Mesendoderm (in vitro differentiated cells): ENCODE data around the gene POMT1. TPM values are rescaled to one million over a fixed set of nuclear protein-coding genes. Genes with fewer than 3 reads are reported as not detected.
"Not testable (repeated sequence)": the region's sequence is repeated elsewhere in the genome, so short reads cannot be mapped to it uniquely, and the experiment has no call there.

Experiments used
- DNase-seq: peaks from one replicate; pipeline ENCODE4 v3.0.0; 2013
- H2AK5ac ChIP-seq: 2 replicates; pipeline ENCODE4 v1.6.1; 2013; ENCODE audit warnings: low read length, inconsistent platforms
- H2BK120ac ChIP-seq: 2 replicates; pipeline ENCODE4 v1.6.1; 2013; ENCODE audit warnings: low read depth, mild to moderate bottlenecking, low read length, moderate library complexity, mixed read lengths
- H2BK15ac ChIP-seq: replicated peaks from 2 replicates; pipeline ENCODE4 v1.6.1; 2013; ENCODE audit warnings: low read depth, mild to moderate bottlenecking, moderate library complexity
- H2BK5ac ChIP-seq: 2 replicates; pipeline ENCODE4 v1.6.1; 2013; ENCODE audit warnings: low read length, inconsistent platforms
- H3K18ac ChIP-seq: 2 replicates; pipeline ENCODE4 v1.6.1; 2013; ENCODE audit warnings: mild to moderate bottlenecking, low read length, mixed read lengths
- H3K23ac ChIP-seq: one replicate; pipeline ENCODE4 v1.6.1; 2013; ENCODE audit warnings: low read length
- H3K27ac ChIP-seq: 2 replicates; pipeline ENCODE4 v1.5.1; 2013; ENCODE audit warnings: low read depth, mild to moderate bottlenecking, inconsistent platforms, low read length, moderate library complexity
- H3K27me3 ChIP-seq: 2 replicates; pipeline ENCODE4 v1.6.1; 2013; ENCODE audit warnings: low read length, control low read depth, mild to moderate bottlenecking, inconsistent platforms; ENCODE audit not compliant: insufficient read depth, poor library complexity
- H3K36me3 ChIP-seq: 2 replicates; pipeline ENCODE4 v1.6.1; 2013; ENCODE audit warnings: low read length, inconsistent platforms; ENCODE audit not compliant: control insufficient read depth, insufficient read depth
- H3K4ac ChIP-seq: one replicate; pipeline ENCODE4 v1.6.1; 2013; ENCODE audit warnings: low read depth, mild to moderate bottlenecking, low read length, moderate library complexity
- H3K4me1 ChIP-seq: 2 replicates; pipeline ENCODE4 v1.6.1; 2013; ENCODE audit warnings: low read depth, low read length, inconsistent platforms; ENCODE audit not compliant: control insufficient read depth
- H3K4me2 ChIP-seq: 2 replicates; pipeline ENCODE4 v1.6.1; 2013; ENCODE audit warnings: low read length
- H3K4me3 ChIP-seq: 2 replicates; pipeline ENCODE4 v1.5.1; 2013; ENCODE audit warnings: mild to moderate bottlenecking, low read length
- H3K56ac ChIP-seq: one replicate; pipeline ENCODE4 v1.6.1; 2013; ENCODE audit warnings: low read length
- H3K79me1 ChIP-seq: 2 replicates; pipeline ENCODE4 v1.6.1; 2013; ENCODE audit warnings: low read length, inconsistent platforms
- H3K79me2 ChIP-seq: 2 replicates; pipeline ENCODE4 v1.6.1; 2013; ENCODE audit warnings: mild to moderate bottlenecking, low read length; ENCODE audit not compliant: control insufficient read depth, insufficient read depth
- H3K9ac ChIP-seq: 2 replicates; pipeline ENCODE4 v1.6.1; 2013; ENCODE audit warnings: low read length, inconsistent platforms
- H4K5ac ChIP-seq: one replicate; pipeline ENCODE4 v1.6.1; 2013; ENCODE audit warnings: low read length
- H4K8ac ChIP-seq: one replicate; pipeline ENCODE4 v1.6.1; 2013; ENCODE audit warnings: low read depth, mild to moderate bottlenecking, control low read depth, low read length, moderate library complexity
- WGBS: extraction: QIAGEN DNeasy Blood & Tissue Kit; methylation state at CpG from one replicate; pipeline ENCODE4 v1.1.7; 2013; ENCODE audit warnings: low lambda C conversion rate, missing lambda C conversion rate; ENCODE audit not compliant: insufficient coverage; ENCODE audit errors: extremely low coverage; 5-methylcytosine and 5-hydroxymethylcytosine counted together
- polyA plus RNA-seq, 2 experiments: library from polyadenylated mRNA; stranded (reverse); fragments of 200-250 nt; gene quantifications; one replicate each; pipeline ENCODE4 v1.2.3, GENCODE V29; 2013

Gene POMT1, protein sequence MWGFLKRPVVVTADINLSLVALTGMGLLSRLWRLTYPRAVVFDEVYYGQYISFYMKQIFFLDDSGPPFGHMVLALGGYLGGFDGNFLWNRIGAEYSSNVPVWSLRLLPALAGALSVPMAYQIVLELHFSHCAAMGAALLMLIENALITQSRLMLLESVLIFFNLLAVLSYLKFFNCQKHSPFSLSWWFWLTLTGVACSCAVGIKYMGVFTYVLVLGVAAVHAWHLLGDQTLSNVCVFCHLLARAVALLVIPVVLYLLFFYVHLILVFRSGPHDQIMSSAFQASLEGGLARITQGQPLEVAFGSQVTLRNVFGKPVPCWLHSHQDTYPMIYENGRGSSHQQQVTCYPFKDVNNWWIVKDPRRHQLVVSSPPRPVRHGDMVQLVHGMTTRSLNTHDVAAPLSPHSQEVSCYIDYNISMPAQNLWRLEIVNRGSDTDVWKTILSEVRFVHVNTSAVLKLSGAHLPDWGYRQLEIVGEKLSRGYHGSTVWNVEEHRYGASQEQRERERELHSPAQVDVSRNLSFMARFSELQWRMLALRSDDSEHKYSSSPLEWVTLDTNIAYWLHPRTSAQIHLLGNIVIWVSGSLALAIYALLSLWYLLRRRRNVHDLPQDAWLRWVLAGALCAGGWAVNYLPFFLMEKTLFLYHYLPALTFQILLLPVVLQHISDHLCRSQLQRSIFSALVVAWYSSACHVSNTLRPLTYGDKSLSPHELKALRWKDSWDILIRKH
- 9.3 TPM for polyA plus RNA-seq (2013, experiment 1 of 2)
- polyA plus RNA-seq (2013, experiment 2 of 2): 9.4 TPM

DNA sequence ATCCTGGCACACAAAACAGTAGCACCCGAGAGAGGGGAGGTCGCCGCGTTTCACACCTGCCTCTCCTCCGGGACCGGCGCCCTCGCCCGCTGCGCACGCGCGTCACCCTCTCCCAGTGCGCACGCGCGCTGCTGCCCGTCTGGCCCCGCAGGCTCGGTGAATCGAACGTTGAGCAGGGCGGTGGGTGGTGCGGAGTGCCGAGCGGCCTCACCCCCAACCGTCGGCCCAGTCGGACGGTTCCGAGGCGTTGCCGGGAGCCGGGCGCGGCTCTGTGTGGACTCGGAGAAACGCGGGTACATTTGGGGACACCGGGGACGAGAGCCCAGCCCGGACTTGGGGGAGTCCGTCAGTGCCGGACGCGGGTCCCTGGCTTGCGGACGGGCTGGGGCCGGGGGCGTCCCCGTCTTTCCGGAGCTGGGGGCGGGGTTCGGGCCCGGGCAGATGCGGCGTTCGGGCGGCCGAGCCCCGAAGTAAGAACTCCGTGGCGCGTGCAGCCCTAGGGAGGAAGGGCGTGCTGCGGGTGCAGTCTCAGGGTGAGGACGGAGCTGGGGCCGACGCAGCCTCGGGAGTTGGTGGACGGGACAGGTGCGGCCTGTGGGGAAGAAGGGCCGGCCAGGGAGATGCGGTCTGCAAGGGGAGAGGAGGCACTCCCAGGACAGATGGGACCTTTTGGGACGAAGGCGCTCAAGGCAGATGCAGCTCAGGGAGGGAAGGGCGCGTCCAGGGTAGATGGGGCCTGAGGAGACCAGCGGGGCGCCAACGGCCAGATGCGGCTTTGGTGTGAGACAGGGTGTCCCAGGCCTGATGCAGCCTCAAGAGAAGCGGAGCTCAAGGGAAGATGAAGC is at the start of gene POMT1:
Gene POMT1 (plus strand): TSS at position 138 of the 845 bp plus-strand sequence. CDS start 1,301 bp downstream, outside the sequence.
- Histone ChIP-seq H3K36me3 (peaks cover 16% of the 10 kb centered on the region), H3K9ac (peak within 1 kb of the TSS; percentile 84), H4K5ac (no peak within 1 kb of the TSS), H3K23ac (no peak within 1 kb of the TSS), H2BK120ac (no peak within 1 kb of the TSS), H2AK5ac (no peak within 1 kb of the TSS), H3K4me3 (peak within 1 kb of the TSS; percentile 85), H3K27me3 (no peaks in the 10 kb centered on the region), H3K79me2 (no peaks in the 10 kb centered on the region), H3K4me2 (peak within 1 kb of the TSS; percentile 53), H3K56ac (peak within 1 kb of the TSS; percentile 80), H2BK15ac (no peak within 1 kb of the TSS), H3K4ac (no peak within 1 kb of the TSS), H4K8ac (no peak within 1 kb of the TSS), H3K4me1 (peaks cover 5% of the 10 kb centered on the region), H3K27ac (peak within 1 kb of the TSS; percentile 45), H3K79me1 (peaks cover 6% of the 10 kb centered on the region), H3K18ac (no peak within 1 kb of the TSS), H2BK5ac (no peak within 1 kb of the TSS)
- WGBS: no CpG with 5 or more reads among the region's 83 CpGs
- peak; percentile 91 for DNase-seq

DNA sequence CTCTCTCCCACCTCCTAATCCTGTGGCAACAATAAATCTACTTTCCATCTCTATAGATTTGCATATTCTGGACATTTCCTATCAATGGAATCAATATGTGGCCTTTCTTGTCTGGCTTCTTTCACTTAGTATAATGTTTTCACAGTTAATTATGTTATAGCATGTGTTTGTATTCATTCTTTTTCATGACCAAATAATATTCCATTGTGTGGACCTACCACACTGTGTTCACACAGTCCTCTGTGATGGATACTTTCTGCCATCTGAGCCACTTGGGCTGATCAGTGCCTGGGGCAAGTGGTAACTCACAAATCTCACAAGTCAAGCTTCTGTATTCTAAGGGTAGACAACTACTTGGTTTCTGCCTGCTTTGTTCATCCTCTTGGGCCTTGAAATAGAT is 48.7 kb upstream of the POMT1 start:
- H2BK5ac ChIP-seq: no peak overlapping the region
- DNase-seq: no peak
- H3K9ac ChIP-seq: no peak overlapping the region
- no peak overlapping the region for H3K56ac ChIP-seq
- H2BK120ac ChIP-seq: no peak overlapping the region
- H3K36me3 ChIP-seq: peaks cover 21% of the 10 kb centered on the region
- H3K27ac ChIP-seq: no peak overlapping the region
- no peaks in the 10 kb centered on the region for H3K4me1 ChIP-seq
- H3K4me3 ChIP-seq: no peak overlapping the region
- peaks cover 15% of the 10 kb centered on the region for H3K79me2 ChIP-seq
- H3K27me3 ChIP-seq: no peaks in the 10 kb centered on the region
- no peak overlapping the region for H3K4me2 ChIP-seq
- H2BK15ac ChIP-seq: no peak overlapping the region
- no peak overlapping the region for H3K23ac ChIP-seq
- peaks cover 18% of the 10 kb centered on the region for H3K79me1 ChIP-seq
- H3K18ac ChIP-seq: no peak overlapping the region
- no peak overlapping the region for H4K5ac ChIP-seq
- H3K4ac ChIP-seq: no peak overlapping the region
- H4K8ac ChIP-seq: no peak overlapping the region
- no peak overlapping the region for H2AK5ac ChIP-seq

DNA sequence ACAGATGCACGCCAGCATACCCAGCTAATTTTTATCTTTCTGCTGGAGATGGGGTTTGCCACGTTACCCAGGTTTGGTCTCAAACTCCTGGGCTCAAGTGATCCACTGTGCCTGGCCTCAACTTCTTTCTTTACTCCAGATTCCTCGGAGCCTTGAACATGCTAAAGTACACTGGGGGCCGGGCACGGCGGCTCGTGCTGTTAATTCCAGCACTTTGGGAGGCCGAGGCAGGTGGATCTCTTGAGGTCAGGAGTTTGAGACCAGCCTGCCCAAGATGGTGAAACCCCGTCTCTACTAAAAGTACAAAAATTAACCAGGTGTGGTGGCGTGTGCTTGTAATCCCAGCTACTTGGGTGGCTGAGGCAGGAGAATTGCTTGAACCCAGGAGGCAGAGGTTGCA is 47.1 kb upstream of the POMT1 start:
- Histone ChIP-seq H3K79me2 (peaks cover 15% of the 10 kb centered on the region), H3K36me3 (peaks cover 31% of the 10 kb centered on the region), H3K79me1 (peaks cover 23% of the 10 kb centered on the region)
- not testable (repeated sequence) for H3K56ac ChIP-seq, H2BK15ac ChIP-seq, H3K4ac ChIP-seq, H2BK120ac ChIP-seq, H4K5ac ChIP-seq, H3K23ac ChIP-seq, H2BK5ac ChIP-seq, H3K27me3 ChIP-seq, H3K9ac ChIP-seq, H3K4me1 ChIP-seq, H3K18ac ChIP-seq, H4K8ac ChIP-seq, H3K4me2 ChIP-seq, H2AK5ac ChIP-seq, H3K27ac ChIP-seq, DNase-seq, H3K4me3 ChIP-seq
- WGBS: no CpG with 5 or more reads among the region's 10 CpGs

DNA sequence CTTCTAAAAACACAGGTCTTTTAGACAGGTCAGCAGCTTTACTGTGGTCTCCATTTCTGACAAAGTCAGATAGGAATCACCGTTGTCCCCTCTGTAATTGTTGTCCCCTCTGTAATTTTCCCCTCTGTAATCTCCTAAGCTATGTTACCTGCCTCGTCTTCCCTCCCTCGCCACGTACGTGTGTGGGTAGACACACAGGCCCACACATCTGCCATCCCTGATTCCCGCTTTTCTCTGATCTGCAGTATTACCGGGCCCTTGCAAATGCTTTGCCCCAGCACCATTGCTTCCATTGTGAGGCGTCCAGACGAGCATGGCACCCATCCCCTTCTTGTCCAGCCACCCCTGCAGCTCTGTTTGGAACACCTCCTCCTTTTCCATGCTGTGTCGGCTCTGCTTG is 45.0 kb upstream of the POMT1 start:
- Histone ChIP-seq H3K18ac (no peak overlapping the region), H2BK15ac (no peak overlapping the region), H3K4me2 (no peak overlapping the region), H3K4me3 (no peak overlapping the region), H4K5ac (no peak overlapping the region), H4K8ac (no peak overlapping the region), H2BK5ac (no peak overlapping the region), H3K79me1 (peaks cover 28% of the 10 kb centered on the region), H3K4me1 (no peaks in the 10 kb centered on the region), H3K27ac (no peak overlapping the region), H3K56ac (no peak overlapping the region), H2BK120ac (no peak overlapping the region), H3K36me3 (peaks cover 37% of the 10 kb centered on the region), H3K79me2 (peaks cover 12% of the 10 kb centered on the region), H3K4ac (no peak overlapping the region), H3K27me3 (no peaks in the 10 kb centered on the region), H3K23ac (no peak overlapping the region), H2AK5ac (no peak overlapping the region), H3K9ac (no peak overlapping the region)
- DNase-seq: no peak
- WGBS: no CpG with 5 or more reads among the region's 10 CpGs

DNA sequence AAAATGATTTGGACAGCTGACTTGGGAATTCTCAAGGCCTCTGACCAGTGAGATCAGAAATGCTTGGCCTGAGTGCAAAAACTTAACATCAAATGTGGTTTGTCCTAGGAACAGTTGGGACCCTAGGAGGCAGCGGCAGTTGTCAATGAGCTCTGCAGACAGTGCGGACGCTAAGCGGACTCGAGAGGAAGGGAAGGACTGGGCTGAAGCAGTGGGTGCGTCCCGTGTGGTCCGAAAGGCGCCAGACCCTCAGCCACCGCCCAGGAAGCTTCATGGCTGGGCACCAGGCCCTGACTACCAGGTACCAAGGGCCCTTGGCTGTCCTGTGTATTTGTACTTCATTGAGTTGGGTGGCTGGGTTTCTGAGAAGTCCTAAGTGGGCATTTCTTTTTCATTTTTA is 43.7 kb upstream of the POMT1 start:
- Histone ChIP-seq H3K56ac (no peak overlapping the region), H3K27me3 (no peaks in the 10 kb centered on the region), H2BK5ac (no peak overlapping the region), H3K79me1 (peaks cover 25% of the 10 kb centered on the region), H3K27ac (no peak overlapping the region), H2BK15ac (no peak overlapping the region), H3K36me3 (peaks cover 39% of the 10 kb centered on the region), H3K79me2 (peaks cover 5% of the 10 kb centered on the region), H4K8ac (no peak overlapping the region), H3K4me2 (no peak overlapping the region), H4K5ac (no peak overlapping the region), H2BK120ac (no peak overlapping the region), H3K23ac (no peak overlapping the region), H3K18ac (no peak overlapping the region), H3K9ac (no peak overlapping the region), H3K4me1 (no peaks in the 10 kb centered on the region), H2AK5ac (no peak overlapping the region), H3K4me3 (no peak overlapping the region), H3K4ac (no peak overlapping the region)
- no peak for DNase-seq
- WGBS: no CpG with 5 or more reads among the region's 10 CpGs
